GM21529 (cell line): ENCODE data around the gene FKBP2.
A peak's percentile ranks its signal among the peaks of the same experiment; 100 is the strongest.

ENCODE experiments used
- ATAC-seq: cut with Tn5 transposase; IDR thresholded peaks from one replicate; pipeline ENCODE4 v1.9.1; 2021; ENCODE audit not compliant: unreplicated experiment

Gene FKBP2

GRCh38 chr11:64240435-64241240 is at the start of gene FKBP2:
TSS of gene FKBP2 (plus strand) at chr11:64241095. CDS start at chr11:64242388, 1,293 bp downstream.
- peak; percentile 37 for ATAC-seq

GRCh38 chr11:64192434-64192833 is 48.5 kb upstream of the FKBP2 start:
- no peak for ATAC-seq

- ATAC-seq: no peak
Measured at GRCh38 chr11:64196626-64197025, 44.3 kb upstream of the FKBP2 start.

GRCh38 chr11:64198511-64198910 is 42.4 kb upstream of the FKBP2 start:
- ATAC-seq: no peak

- ATAC-seq: no peak
Measured at GRCh38 chr11:64201543-64201942, 39.4 kb upstream of the FKBP2 start.

GRCh38 chr11:64202992-64203391 is 37.9 kb upstream of the FKBP2 start:
- ATAC-seq: no peak

- ATAC-seq: no peak
Measured at GRCh38 chr11:64203421-64204079, 37.3 kb upstream of the FKBP2 start.

- ATAC-seq: no peak
Measured at GRCh38 chr11:64204080-64204440, 36.8 kb upstream of the FKBP2 start.

GRCh38 chr11:64204464-64204989 is 36.4 kb upstream of the FKBP2 start:
- no peak for ATAC-seq

- peak; percentile 47 for ATAC-seq
Measured at GRCh38 chr11:64206457-64207255, 34.2 kb upstream of the FKBP2 start, which contains the start of gene FERMT3. TSS of gene FERMT3 (plus strand) at chr11:64206721. CDS start at chr11:64207365, 644 bp downstream.

GRCh38 chr11:64207256-64208085 is 33.4 kb upstream of the FKBP2 start:
- ATAC-seq: peak; percentile 62

GRCh38 chr11:64208086-64208795 is 32.7 kb upstream of the FKBP2 start:
- no peak for ATAC-seq

- no peak for ATAC-seq
Measured at GRCh38 chr11:64208796-64209562, 31.9 kb upstream of the FKBP2 start.

- no peak for ATAC-seq
Measured at GRCh38 chr11:64209563-64209843, 31.4 kb upstream of the FKBP2 start.

GRCh38 chr11:64210301-64211020 is 30.4 kb upstream of the FKBP2 start:
- ATAC-seq: no peak

GRCh38 chr11:64211181-64211872 is 29.6 kb upstream of the FKBP2 start:
- no peak for ATAC-seq

GRCh38 chr11:64216879-64217278 is 24.0 kb upstream of the FKBP2 start:
- no peak for ATAC-seq
